T-helper 17 cell (primary cell): ENCODE data around the gene TENT5D. TPM values are rescaled to one million over a fixed set of nuclear protein-coding genes. Genes with fewer than 3 reads are reported as not detected.

ENCODE experiments used
- ATAC-seq: fragments of 150-1000 bp; cut with Tn5 transposase; 2 replicates; pipeline ENCODE4 v1.10.0; 2021; ENCODE audit warnings: mild to moderate bottlenecking, moderate library complexity
- DNase-seq, 3 donors: peaks; one replicate each; pipeline versions ENCODE4 v3.0.0 to v3.0.0-alpha.2; 2020 to 2021
- H3K9me3 ChIP-seq: one replicate; pipeline ENCODE4 v1.7.0; 2013; ENCODE audit warnings: low read length, mild to moderate bottlenecking; ENCODE audit not compliant: control insufficient read depth, poor library complexity, severe bottlenecking
- H3K27ac Mint-ChIP-seq: one replicate; pipeline ENCODE4 v1.8.0; 2022; ENCODE audit warnings: mild to moderate bottlenecking, moderate library complexity, mixed read lengths
- H3K27me3 Mint-ChIP-seq: one replicate; pipeline ENCODE4 v1.8.0; 2022; ENCODE audit warnings: mixed read lengths
- H3K36me3 Mint-ChIP-seq: one replicate; pipeline ENCODE4 v1.8.0; 2022; ENCODE audit warnings: low read depth, mixed read lengths
- H3K4me1 Mint-ChIP-seq: one replicate; pipeline ENCODE4 v1.8.0; 2022; ENCODE audit warnings: mild to moderate bottlenecking, mixed read lengths
- H3K4me3 Mint-ChIP-seq: one replicate; pipeline ENCODE4 v1.8.0; 2022; ENCODE audit warnings: mild to moderate bottlenecking, moderate library complexity, mixed read lengths
- total RNA-seq, 4 donors: library from RNA in 2 of 4; stranded (reverse) in 2 of 4; gene quantifications; one replicate each; pipeline ENCODE4 v1.2.3 and lab custom pipeline; 2022 to 2026

TENT5D gene
- total RNA-seq, 2 donors from 2014 or later: not detected

DNA sequence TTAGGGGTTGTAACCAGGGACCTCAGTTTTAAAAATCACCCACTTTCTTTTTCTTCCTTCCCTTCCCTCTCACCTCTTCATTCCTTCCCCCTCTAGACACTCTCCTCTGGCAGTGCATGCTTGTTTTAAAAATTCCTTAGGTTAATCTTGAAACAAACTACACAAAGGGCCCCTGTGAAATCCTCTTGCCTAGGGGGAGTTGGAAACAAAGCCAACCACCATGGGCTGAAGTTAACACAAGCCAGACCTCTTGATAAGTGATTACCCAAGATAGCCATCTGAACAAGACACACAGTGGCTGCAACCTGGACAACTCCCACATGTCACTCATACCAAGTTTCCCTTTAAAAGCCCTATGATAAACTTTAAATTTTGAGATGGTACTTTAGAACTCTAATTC is 68.9 kb downstream of the TENT5D start:
- Mint-ChIP-seq H3K27me3 (no peaks in the 10 kb centered on the region), H3K4me3 (no peak overlapping the region), H3K36me3 (no peaks in the 10 kb centered on the region), H3K27ac (no peak overlapping the region), H3K4me1 (no peaks in the 10 kb centered on the region)
- H3K9me3 ChIP-seq: no peaks in the 10 kb centered on the region
- DNase-seq: no peak
- ATAC-seq: no peak
